22Rv1 (cell line): ENCODE measurements around the gene PLXDC2.

Experiments
- CTCF ChIP-seq: fragments of 450-650 bp; IDR thresholded peaks from 2 replicates; pipeline ENCODE4 v1.5.1; 2017; ENCODE audit warnings: mild to moderate bottlenecking
- ZFX ChIP-seq: fragments of 450-650 bp; IDR thresholded peaks from 2 replicates; pipeline ENCODE4 v1.6.1; 2017; ENCODE audit warnings: antibody characterized with exemption, borderline replicate concordance

- no peak for TF ChIP-seq CTCF
- no peak for TF ChIP-seq ZFX
Measured at GRCh38 chr10:20181434-20181833, 365.2 kb downstream of the PLXDC2 start.
